Measurements from ENCODE around the gene TASP1. TPM values are rescaled to one million over a fixed set of nuclear protein-coding genes. Genes with fewer than 3 reads are reported as not detected.
"Not testable (repeated sequence)": the region's sequence is repeated elsewhere in the genome, so short reads cannot be mapped to it uniquely, and the experiment has no call there.

The TASP1 gene
- total and polyA plus RNA-seq, 5 donors from 2014 or later: 9.5 to 19.0 (median 12.6) TPM

- no peaks in the 10 kb centered on the region for H3K36me3 ChIP-seq (ENCODE audit: control insufficient read depth, insufficient read depth, low read length)
- peaks cover 10 to 27% (median 18%) of the 10 kb centered on the region in 4 donors for H3K4me1 Mint-ChIP-seq
- peak overlapping the region; percentile 58 to 90 (median 86) for H3K27ac Mint-ChIP-seq
- peaks cover 0 to 2% (median 0%) of the 10 kb centered on the region in 7 donors for H3K9me3 Mint-ChIP-seq
- peaks cover 4% of the 10 kb centered on the region for H3K36me3 Mint-ChIP-seq
- H3K4me3 Mint-ChIP-seq: peak overlapping the region; percentile 85 to 93 (median 90)
- peak overlapping the region; percentile 89 for H3K4me3 ChIP-seq (ENCODE audit: low read depth, low read length)
- peak overlapping the region; percentile 59 for H3K27ac ChIP-seq (ENCODE audit: insufficient read depth, low read length, poor library complexity, severe bottlenecking)
- H3K4me1 ChIP-seq (ENCODE audit: control insufficient read depth, insufficient read depth, low read length, poor library complexity, severe bottlenecking): peaks cover 16% of the 10 kb centered on the region
- peaks cover 12% of the 10 kb centered on the region for H3K27me3 Mint-ChIP-seq
- no peaks in the 10 kb centered on the region for H3K9me3 ChIP-seq (ENCODE audit: control insufficient read depth in 2 of 2, low read length in 2 of 2)
- no peaks in the 10 kb centered on the region for H3K27me3 ChIP-seq (ENCODE audit: control insufficient read depth, insufficient read depth, low read length)
- DNase-seq (no peak), ATAC-seq (ENCODE audit: low read depth in 2 of 2) (no peak)
Measured at GRCh38 chr20:13639150-13639497, 392 bp upstream of the TASP1 start.

- Histone ChIP-seq H3K27me3 (ENCODE audit: control insufficient read depth, insufficient read depth, low read length) (no peaks in the 10 kb centered on the region), H3K36me3 (ENCODE audit: control insufficient read depth, insufficient read depth, low read length) (no peaks in the 10 kb centered on the region), H3K9me3 (ENCODE audit: control insufficient read depth in 2 of 2, low read length in 2 of 2) (no peaks in the 10 kb centered on the region), H3K27ac (ENCODE audit: insufficient read depth, low read length, poor library complexity, severe bottlenecking) (peak overlapping the region; percentile 75), H3K4me3 (ENCODE audit: low read depth, low read length) (peak overlapping the region; percentile 72), H3K4me1 (ENCODE audit: control insufficient read depth, insufficient read depth, low read length, poor library complexity, severe bottlenecking) (peaks cover 16% of the 10 kb centered on the region)
- H3K4me3 Mint-ChIP-seq: peak overlapping the region; percentile 85 to 93 (median 90)
- peaks cover 10 to 27% (median 21%) of the 10 kb centered on the region in 4 donors for H3K4me1 Mint-ChIP-seq
- DNase-seq: no peak
- peaks cover 7% of the 10 kb centered on the region for H3K27me3 Mint-ChIP-seq
- H3K36me3 Mint-ChIP-seq: peaks cover 4% of the 10 kb centered on the region
- no peak for ATAC-seq (ENCODE audit: low read depth in 2 of 2)
- peaks cover 0 to 2% (median 0%) of the 10 kb centered on the region in 7 donors for H3K9me3 Mint-ChIP-seq
- peak overlapping the region in 2 of 3 donors; percentile 86 to 90 for H3K27ac Mint-ChIP-seq
Measured at GRCh38 chr20:13638162-13638495, 603 bp downstream of the TASP1 start.

- Mint-ChIP-seq H3K36me3 (peaks cover 21% of the 10 kb centered on the region), H3K27ac (no peak overlapping the region), H3K4me3 (no peak overlapping the region), H3K4me1 (peaks cover 8 to 19% (median 16%) of the 10 kb centered on the region in 4 donors), H3K9me3 (no peaks in the 10 kb centered on the region), H3K27me3 (no peaks in the 10 kb centered on the region)
- H3K27ac ChIP-seq (ENCODE audit: insufficient read depth, low read length, poor library complexity, severe bottlenecking): no peak overlapping the region
- H3K4me1 ChIP-seq (ENCODE audit: control insufficient read depth, insufficient read depth, low read length, poor library complexity, severe bottlenecking): no peaks in the 10 kb centered on the region
- no peak for DNase-seq
- no peak for ATAC-seq (ENCODE audit: low read depth in 2 of 2)
- H3K27me3 ChIP-seq (ENCODE audit: control insufficient read depth, insufficient read depth, low read length): no peaks in the 10 kb centered on the region
- peaks cover 22% of the 10 kb centered on the region for H3K36me3 ChIP-seq (ENCODE audit: control insufficient read depth, insufficient read depth, low read length)
- no peak overlapping the region for H3K4me3 ChIP-seq (ENCODE audit: low read depth, low read length)
- no peaks in the 10 kb centered on the region for H3K9me3 ChIP-seq (ENCODE audit: control insufficient read depth in 2 of 2, low read length in 2 of 2)
Measured at GRCh38 chr20:13632431-13632830, 6.3 kb downstream of the TASP1 start.

GRCh38 chr20:13627525-13627924 is 11.2 kb downstream of the TASP1 start:
- H3K27me3 ChIP-seq (ENCODE audit: control insufficient read depth, insufficient read depth, low read length); H3K4me1 ChIP-seq (ENCODE audit: control insufficient read depth, insufficient read depth, low read length, poor library complexity, severe bottlenecking); H3K4me3 ChIP-seq (ENCODE audit: low read depth, low read length); DNase-seq; H3K27me3 Mint-ChIP-seq; H3K4me3 Mint-ChIP-seq; H3K27ac Mint-ChIP-seq; ATAC-seq (ENCODE audit: low read depth in 2 of 2); H3K27ac ChIP-seq (ENCODE audit: insufficient read depth, low read length, poor library complexity, severe bottlenecking); H3K9me3 ChIP-seq (ENCODE audit: control insufficient read depth in 2 of 2, low read length in 2 of 2); H3K9me3 Mint-ChIP-seq: not testable (repeated sequence)
- H3K36me3 ChIP-seq (ENCODE audit: control insufficient read depth, insufficient read depth, low read length): peaks cover 26% of the 10 kb centered on the region
- H3K4me1 Mint-ChIP-seq: peaks cover 0 to 10% (median under 1%) of the 10 kb centered on the region in 4 donors
- H3K36me3 Mint-ChIP-seq: peaks cover 26% of the 10 kb centered on the region

GRCh38 chr20:13626724-13627123 is 12.0 kb downstream of the TASP1 start:
- no peaks in the 10 kb centered on the region for H3K9me3 Mint-ChIP-seq
- no peak overlapping the region for H3K27ac Mint-ChIP-seq
- ATAC-seq (ENCODE audit: low read depth in 2 of 2): no peak
- Histone ChIP-seq H3K9me3 (ENCODE audit: control insufficient read depth in 2 of 2, low read length in 2 of 2) (no peaks in the 10 kb centered on the region), H3K36me3 (ENCODE audit: control insufficient read depth, insufficient read depth, low read length) (peaks cover 28% of the 10 kb centered on the region), H3K27me3 (ENCODE audit: control insufficient read depth, insufficient read depth, low read length) (no peaks in the 10 kb centered on the region), H3K4me3 (ENCODE audit: low read depth, low read length) (no peak overlapping the region), H3K4me1 (ENCODE audit: control insufficient read depth, insufficient read depth, low read length, poor library complexity, severe bottlenecking) (no peaks in the 10 kb centered on the region), H3K27ac (ENCODE audit: insufficient read depth, low read length, poor library complexity, severe bottlenecking) (no peak overlapping the region)
- H3K27me3 Mint-ChIP-seq: no peaks in the 10 kb centered on the region
- peaks cover 34% of the 10 kb centered on the region for H3K36me3 Mint-ChIP-seq
- DNase-seq: no peak
- H3K4me3 Mint-ChIP-seq: no peak overlapping the region
- H3K4me1 Mint-ChIP-seq: peaks cover 0 to 9% (median 0%) of the 10 kb centered on the region in 4 donors

GRCh38 chr20:13625304-13625979 is 13.3 kb downstream of the TASP1 start:
- Histone ChIP-seq H3K27ac (ENCODE audit: insufficient read depth, low read length, poor library complexity, severe bottlenecking) (no peak overlapping the region), H3K4me3 (ENCODE audit: low read depth, low read length) (no peak overlapping the region), H3K27me3 (ENCODE audit: control insufficient read depth, insufficient read depth, low read length) (no peaks in the 10 kb centered on the region), H3K9me3 (ENCODE audit: control insufficient read depth in 2 of 2, low read length in 2 of 2) (no peaks in the 10 kb centered on the region), H3K4me1 (ENCODE audit: control insufficient read depth, insufficient read depth, low read length, poor library complexity, severe bottlenecking) (no peaks in the 10 kb centered on the region), H3K36me3 (ENCODE audit: control insufficient read depth, insufficient read depth, low read length) (peaks cover 28% of the 10 kb centered on the region)
- no peak overlapping the region for H3K27ac Mint-ChIP-seq
- no peaks in the 10 kb centered on the region for H3K9me3 Mint-ChIP-seq
- no peaks in the 10 kb centered on the region for H3K27me3 Mint-ChIP-seq
- no peak overlapping the region for H3K4me3 Mint-ChIP-seq
- peaks cover 34% of the 10 kb centered on the region for H3K36me3 Mint-ChIP-seq
- DNase-seq (no peak), ATAC-seq (ENCODE audit: low read depth in 2 of 2) (no peak)
- peaks cover 0 to 5% (median 0%) of the 10 kb centered on the region in 4 donors for H3K4me1 Mint-ChIP-seq

GRCh38 chr20:13619415-13619814 is 19.3 kb downstream of the TASP1 start:
- H3K36me3 ChIP-seq (ENCODE audit: control insufficient read depth, insufficient read depth, low read length); H3K4me3 Mint-ChIP-seq; H3K27me3 ChIP-seq (ENCODE audit: control insufficient read depth, insufficient read depth, low read length); H3K9me3 Mint-ChIP-seq; H3K4me1 ChIP-seq (ENCODE audit: control insufficient read depth, insufficient read depth, low read length, poor library complexity, severe bottlenecking); H3K4me3 ChIP-seq (ENCODE audit: low read depth, low read length); H3K27ac ChIP-seq (ENCODE audit: insufficient read depth, low read length, poor library complexity, severe bottlenecking); H3K27me3 Mint-ChIP-seq; ATAC-seq (ENCODE audit: low read depth in 2 of 2); H3K27ac Mint-ChIP-seq; H3K9me3 ChIP-seq (ENCODE audit: control insufficient read depth in 2 of 2, low read length in 2 of 2); DNase-seq: not testable (repeated sequence)
- H3K36me3 Mint-ChIP-seq: peaks cover 46% of the 10 kb centered on the region
- H3K4me1 Mint-ChIP-seq: peaks cover 0 to 23% (median 2%) of the 10 kb centered on the region in 4 donors

- H3K36me3 Mint-ChIP-seq: peaks cover 46% of the 10 kb centered on the region
Measured at GRCh38 chr20:13618456-13618855, 20.3 kb downstream of the TASP1 start.

More at GRCh38 chr20:13618456-13618855, 20.3 kb downstream of the TASP1 start:
- peaks cover 0 to 23% (median 2%) of the 10 kb centered on the region in 4 donors for H3K4me1 Mint-ChIP-seq
- not testable (repeated sequence) for H3K27me3 ChIP-seq (ENCODE audit: control insufficient read depth, insufficient read depth, low read length); DNase-seq; H3K4me1 ChIP-seq (ENCODE audit: control insufficient read depth, insufficient read depth, low read length, poor library complexity, severe bottlenecking); H3K9me3 ChIP-seq (ENCODE audit: control insufficient read depth in 2 of 2, low read length in 2 of 2); H3K4me3 ChIP-seq (ENCODE audit: low read depth, low read length); H3K4me3 Mint-ChIP-seq; ATAC-seq (ENCODE audit: low read depth in 2 of 2); H3K27me3 Mint-ChIP-seq; H3K9me3 Mint-ChIP-seq; H3K36me3 ChIP-seq (ENCODE audit: control insufficient read depth, insufficient read depth, low read length); H3K27ac ChIP-seq (ENCODE audit: insufficient read depth, low read length, poor library complexity, severe bottlenecking); H3K27ac Mint-ChIP-seq

All from CD4-positive, CD25-positive, alpha-beta regulatory T cell (primary cell).